NCI-H2029 treated with DMSO at 0.1 percent for 48 hours (cell line): ENCODE data around the gene WIZ.

ENCODE experiments used
- DNase-seq: peaks from one replicate; lab custom pipeline; 2025; lab: John Stamatoyannopoulos, UW

The WIZ gene

GRCh38 chr19:15464394-15465385 lies 14.9 kb upstream of the WIZ start, which contains the start of gene RASAL3:
Gene RASAL3 (minus strand): TSS chr19:15464544. CDS start chr19:15464358, 186 bp downstream.
- DNase-seq: no peak

DNA sequence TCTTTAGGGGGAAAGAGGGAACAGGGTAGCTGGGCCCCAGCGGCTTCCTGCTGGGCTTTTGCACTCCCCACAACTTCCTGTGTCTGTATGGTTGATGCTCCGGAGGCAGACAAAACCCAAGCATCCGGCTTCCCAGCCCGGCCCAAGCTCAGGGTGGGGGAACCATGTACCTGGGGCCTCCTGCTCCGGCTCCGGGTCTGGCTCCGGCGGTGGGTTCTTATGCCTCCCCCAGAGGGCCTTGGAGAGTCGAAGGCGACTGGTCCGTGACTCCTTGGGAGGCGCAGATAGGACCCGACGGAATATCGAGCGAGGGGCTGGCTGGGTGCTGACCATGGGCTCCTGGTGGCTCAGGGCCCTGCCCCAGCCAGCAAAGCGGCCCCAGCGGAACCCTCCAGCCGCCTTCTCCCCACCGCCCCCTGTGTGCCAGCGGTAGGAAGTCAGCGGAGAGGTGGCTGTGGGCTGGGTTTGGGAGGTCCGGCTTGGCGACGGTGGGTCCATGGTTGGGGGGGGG lies 14.2 kb upstream of the WIZ start:
- no peak for DNase-seq

GRCh38 chr19:15461694-15462093 lies 11.9 kb upstream of the WIZ start:
- no peak for DNase-seq

- DNase-seq: no peak
Observed at GRCh38 chr19:15457701-15458484, 8.1 kb upstream of the WIZ start.

GRCh38 chr19:15456871-15457700 lies 7.3 kb upstream of the WIZ start:
- DNase-seq: peak; percentile 67

DNA sequence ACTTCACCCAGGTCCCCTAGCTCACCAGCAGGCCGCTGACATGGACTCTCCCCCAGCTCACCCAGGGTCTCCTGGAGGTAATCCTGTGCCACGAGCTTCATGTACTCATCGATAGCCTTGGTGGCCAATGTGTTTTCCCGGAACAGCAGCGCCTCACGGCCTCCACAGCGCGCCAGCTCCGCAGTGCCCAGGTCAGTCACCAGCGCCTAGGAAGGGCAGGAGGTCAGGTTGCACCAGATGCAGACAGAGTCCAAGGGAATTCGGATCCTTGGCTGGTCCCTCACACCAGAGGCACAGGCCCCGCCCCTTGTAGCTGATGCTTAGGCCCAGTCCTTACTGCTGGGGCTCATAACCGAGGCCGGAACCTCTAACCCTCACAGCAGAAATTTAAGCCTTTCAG lies 6.7 kb upstream of the WIZ start:
- no peak for DNase-seq

- DNase-seq: no peak
Observed at GRCh38 chr19:15455996-15456395, 6.2 kb upstream of the WIZ start.

DNA sequence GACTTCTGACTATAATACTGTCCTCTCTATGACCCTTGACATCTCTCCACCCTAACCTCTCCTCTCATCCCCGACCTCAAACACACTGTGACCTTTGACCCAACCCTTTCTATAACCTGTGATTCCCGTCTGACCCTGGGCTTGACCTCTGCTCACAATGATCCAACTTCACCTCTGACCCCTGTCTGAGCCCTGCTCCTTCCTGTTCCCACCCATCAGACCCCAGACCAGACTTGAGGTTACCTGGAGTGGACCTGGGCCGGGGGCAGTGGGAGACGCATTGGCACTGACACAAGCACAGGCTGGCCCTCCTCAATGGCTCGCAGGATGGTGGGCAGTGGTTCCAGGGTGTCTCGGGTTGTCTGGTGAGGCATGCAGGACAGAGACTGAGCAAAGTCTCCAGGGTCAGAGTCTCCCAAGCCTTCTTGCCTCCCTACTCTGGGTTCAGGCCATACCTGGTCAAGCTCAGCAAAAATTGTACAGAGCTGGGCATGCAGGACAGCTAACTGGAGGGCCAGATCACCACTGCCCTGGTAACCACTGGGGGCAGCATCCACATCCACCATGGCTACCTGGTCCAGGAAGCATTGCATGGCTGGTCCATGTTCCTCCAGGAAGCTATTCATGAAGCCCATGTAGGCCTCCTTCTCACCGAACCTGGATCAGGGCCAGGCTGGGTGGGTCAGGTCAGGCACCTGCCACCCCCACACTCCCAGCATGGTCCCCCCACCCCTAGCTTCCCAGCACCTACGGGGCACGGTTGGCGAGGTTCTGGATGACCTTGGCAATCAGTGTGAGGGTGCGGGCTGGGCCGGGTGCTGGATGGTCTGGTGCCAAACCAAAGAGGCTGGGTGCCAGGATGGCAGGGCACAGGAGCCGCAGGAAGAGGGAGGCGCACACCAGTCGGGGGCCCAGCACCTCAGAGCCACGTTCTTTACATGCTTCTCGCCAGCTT lies 4.4 kb upstream of the WIZ start:
- no peak for DNase-seq

- no peak for DNase-seq
Observed at GRCh38 chr19:15453091-15453578, 3.4 kb upstream of the WIZ start.

DNA sequence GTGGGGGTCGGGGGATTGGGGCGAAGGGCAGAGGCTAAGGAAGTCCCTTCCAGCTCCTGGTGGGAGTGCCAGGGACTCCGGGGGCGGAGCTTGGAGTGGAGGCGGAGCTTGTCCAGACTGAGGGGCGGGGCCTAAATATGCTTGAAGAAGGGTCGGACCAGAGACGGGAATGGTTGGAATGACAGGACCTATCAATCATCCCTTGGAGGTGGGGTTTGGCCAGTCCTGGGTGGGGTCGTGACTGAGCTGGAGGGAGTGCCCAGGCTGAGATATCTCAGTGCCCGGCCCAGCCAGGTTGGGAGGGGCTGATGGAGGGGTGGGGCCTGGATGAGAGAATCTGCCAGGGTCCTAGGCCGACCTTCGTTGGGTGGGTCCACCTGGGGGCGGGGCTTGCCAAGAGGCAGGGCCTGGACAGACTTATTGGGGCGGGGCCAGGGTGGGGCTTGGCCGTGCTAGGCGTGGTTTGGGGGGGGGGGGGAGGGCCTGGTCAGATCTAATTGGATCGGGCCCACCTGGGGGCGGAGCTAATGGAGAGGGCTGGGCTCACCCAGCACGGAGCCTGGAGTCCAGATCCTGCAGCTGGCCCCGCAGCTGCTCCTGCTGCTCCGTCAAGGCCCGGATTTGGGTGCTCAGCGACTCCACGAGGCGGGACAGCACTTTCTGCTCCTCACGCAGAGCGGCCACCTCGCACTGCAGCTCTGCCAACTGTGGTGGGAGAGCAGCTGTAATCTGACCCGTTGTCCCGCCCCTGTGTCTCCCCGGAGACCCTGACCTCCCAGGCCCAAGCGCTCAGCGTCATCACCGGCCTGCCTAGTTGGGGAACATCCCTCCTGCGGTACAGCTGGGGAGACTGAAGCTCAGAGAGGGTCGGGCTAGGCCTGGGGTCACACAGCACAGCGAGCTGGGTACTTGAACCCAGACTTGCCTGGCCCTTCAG lies 2.6 kb upstream of the WIZ start:
- peak; percentile 48 for DNase-seq

DNA sequence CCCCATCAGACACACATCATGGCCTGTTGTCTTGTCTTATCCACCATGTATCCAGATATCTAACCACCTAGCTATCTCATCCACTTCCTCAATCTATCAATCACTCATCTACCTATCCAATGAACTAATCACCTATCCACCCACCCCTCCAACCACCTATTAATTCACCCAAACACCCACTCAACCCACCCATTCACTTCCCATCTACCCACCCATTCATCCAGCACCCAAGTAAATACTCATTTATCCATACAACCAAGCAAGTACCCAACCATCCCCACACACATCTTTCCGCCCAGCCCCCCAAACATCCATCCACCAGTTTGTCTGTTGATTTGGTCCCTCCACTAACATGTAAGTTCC lies 753 bp upstream of the WIZ start:
- no peak for DNase-seq

- DNase-seq: no peak
Observed at GRCh38 chr19:15448778-15449619, 757 bp downstream of the WIZ start.

DNA sequence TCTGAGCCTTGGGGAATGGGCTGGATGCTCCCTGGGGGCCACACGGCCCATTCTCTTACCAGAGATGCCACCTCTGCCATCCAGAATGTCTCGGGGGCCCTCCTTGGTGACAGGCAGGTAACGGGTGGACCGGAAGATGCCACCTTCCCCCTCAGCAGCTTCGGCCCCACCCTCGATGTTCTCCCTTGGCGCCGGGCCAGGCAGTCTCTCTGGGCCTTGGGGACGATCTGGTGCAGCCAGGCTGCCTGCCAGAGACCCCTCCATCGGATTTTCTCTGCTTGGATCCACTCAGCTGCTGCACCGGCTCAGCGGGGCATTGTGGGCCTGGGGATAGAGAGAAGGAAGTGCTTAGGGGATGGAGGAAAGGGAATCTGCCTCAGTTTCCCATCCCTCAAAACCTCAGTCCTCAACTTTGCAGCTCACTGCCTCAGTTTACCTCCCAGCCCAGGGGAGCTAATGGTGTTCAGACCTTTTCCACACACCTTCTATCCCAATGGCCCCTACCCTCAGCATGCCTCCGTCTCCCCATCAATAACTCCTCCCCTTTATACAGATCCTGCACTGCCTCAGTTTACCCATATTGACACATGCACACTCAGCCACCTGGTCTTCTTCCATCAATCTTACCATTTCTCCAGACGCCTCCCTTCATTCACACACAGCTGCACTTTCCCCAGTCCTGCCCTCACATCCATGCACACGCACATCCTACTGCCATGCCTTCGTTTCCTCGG lies 1.5 kb downstream of the WIZ start:
- no peak for DNase-seq

DNA sequence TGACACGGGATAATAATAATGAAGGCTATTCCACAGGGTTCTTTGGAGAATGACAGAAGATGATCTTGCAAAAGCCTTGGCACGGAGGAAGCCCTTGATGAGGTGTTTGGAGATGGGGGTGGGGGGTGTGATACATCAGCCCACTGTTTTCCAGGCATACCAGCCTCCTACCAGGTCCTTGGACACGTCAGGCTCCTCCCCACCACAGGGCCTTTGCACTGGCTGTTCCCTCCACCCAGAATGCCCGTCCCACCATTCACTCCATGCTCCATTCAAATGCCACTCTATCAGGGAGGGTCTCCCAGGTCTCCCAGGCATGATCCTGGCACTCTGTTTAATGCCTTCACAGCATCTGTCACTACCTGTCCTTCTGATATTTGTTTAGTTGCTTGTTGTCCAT lies 2.7 kb downstream of the WIZ start:
- DNase-seq: no peak

DNA sequence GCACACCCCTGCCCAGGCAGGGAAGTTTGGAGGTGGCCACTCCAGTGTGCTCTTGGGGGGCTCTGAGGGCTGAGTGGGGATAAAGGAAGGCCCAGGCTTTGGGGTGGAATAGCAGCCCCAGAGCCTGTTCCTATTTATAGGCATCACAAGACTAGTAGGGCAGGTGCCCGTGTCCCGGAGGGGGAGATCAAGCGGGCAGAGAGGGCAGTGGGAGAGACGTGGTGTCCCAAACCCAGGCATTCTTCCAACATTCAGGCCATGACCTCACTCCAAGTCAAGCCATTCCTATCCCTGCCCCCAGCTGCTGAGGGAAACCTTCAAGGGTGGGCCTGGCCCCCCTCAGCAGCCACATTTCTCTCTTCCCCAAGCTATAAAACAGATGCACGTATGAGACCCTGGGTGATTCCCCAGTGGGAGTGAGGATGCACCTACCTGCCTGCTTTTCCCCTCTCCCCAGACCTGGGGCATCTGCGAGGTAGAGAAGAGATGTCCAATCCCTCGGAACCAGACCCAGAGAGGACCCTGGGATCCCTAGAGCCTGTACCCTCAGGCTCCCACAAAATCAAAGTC lies 3.9 kb downstream of the WIZ start:
- no peak for DNase-seq

DNA sequence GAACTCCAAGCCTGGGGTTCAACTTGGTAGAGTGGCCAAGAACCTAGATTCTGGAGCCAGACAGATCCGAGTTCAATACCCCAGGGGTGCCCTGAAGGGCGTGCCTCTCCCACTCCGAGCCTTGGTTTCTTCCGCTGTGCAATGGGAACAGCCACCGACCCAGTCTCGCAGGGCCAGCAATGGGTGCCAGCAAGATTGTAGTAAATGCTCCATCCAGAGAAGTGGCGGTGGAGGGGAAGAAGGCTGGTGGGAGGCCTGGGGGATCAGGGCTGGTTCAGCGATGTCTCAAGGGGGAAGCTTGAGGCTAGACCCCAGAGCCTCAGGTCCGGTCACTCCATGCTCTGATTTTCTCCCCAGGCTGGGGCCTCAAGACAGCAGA lies 4.5 kb downstream of the WIZ start:
- DNase-seq: no peak

GRCh38 chr19:15444505-15445226 lies 5.1 kb downstream of the WIZ start:
- DNase-seq: no peak
